ENCODE measurements around the gene CACNG3.

Gene CACNG3

GRCh38 chr16:24309258-24310142, 53.4 kb downstream of the CACNG3 start:
- no peaks in the 10 kb centered on the region for H3K36me3 ChIP-seq (ENCODE audit: control insufficient read depth in 4 of 4, insufficient read depth in 4 of 4, low read length in 3 of 4)
- POLR2A ChIA-PET: no interaction called here
- 80% methylated on average over 11 of the region's 13 CpGs for WGBS (ENCODE audit: insufficient coverage)
- CTCF ChIA-PET: no interaction called here
- H3K27ac ChIP-seq (ENCODE audit: insufficient read depth in 1 of 2, low read depth in 1 of 2, low read length in 2 of 2, poor library complexity in 1 of 2, severe bottlenecking in 2 of 2): no peak overlapping the region
- no peaks in the 10 kb centered on the region for H3K9me3 ChIP-seq (ENCODE audit: control extremely low read depth in 1 of 5, control insufficient read depth in 4 of 5, insufficient read depth in 2 of 5, low read depth in 1 of 5, low read length in 4 of 5)
- peaks cover 0 to 19% (median 3%) of the 10 kb centered on the region in 5 experiments for H3K27me3 ChIP-seq (replicated peaks in 2 of 5; ENCODE audit: control insufficient read depth in 4 of 5, insufficient read depth in 5 of 5, low read length in 4 of 5)
- no peaks in the 10 kb centered on the region for H3K4me1 ChIP-seq (ENCODE audit: control extremely low read depth in 1 of 4, control insufficient read depth in 4 of 4, insufficient read depth in 4 of 4, low read length in 3 of 4)
- no peak overlapping the region for H3K4me3 ChIP-seq (ENCODE audit: control insufficient read depth in 1 of 7, extremely low read depth in 1 of 7, insufficient read depth in 4 of 7, low read depth in 2 of 7, low read length in 6 of 7)
- DNase-seq: peak in 2 of 3 donors; percentile 5 to 6

GRCh38 chr16:24315343-24315742, 59.2 kb downstream of the CACNG3 start:
- DNase-seq: no peak
- H3K9me3 ChIP-seq (ENCODE audit: control extremely low read depth in 1 of 5, control insufficient read depth in 4 of 5, insufficient read depth in 2 of 5, low read depth in 1 of 5, low read length in 4 of 5): no peaks in the 10 kb centered on the region
- no peaks in the 10 kb centered on the region for H3K4me1 ChIP-seq (ENCODE audit: control extremely low read depth in 1 of 4, control insufficient read depth in 4 of 4, insufficient read depth in 4 of 4, low read length in 3 of 4)
- ChIA-PET POLR2A (no interaction called here), CTCF (no interaction called here)
- no peak overlapping the region for H3K4me3 ChIP-seq (ENCODE audit: control insufficient read depth in 1 of 7, extremely low read depth in 1 of 7, insufficient read depth in 4 of 7, low read depth in 2 of 7, low read length in 6 of 7)
- H3K27ac ChIP-seq (ENCODE audit: insufficient read depth in 1 of 2, low read depth in 1 of 2, low read length in 2 of 2, poor library complexity in 1 of 2, severe bottlenecking in 2 of 2): no peak overlapping the region
- H3K27me3 ChIP-seq (replicated peaks in 2 of 5; ENCODE audit: control insufficient read depth in 4 of 5, insufficient read depth in 5 of 5, low read length in 4 of 5): peaks cover 0 to 20% (median 2%) of the 10 kb centered on the region in 5 experiments
- no peaks in the 10 kb centered on the region for H3K36me3 ChIP-seq (ENCODE audit: control insufficient read depth in 4 of 4, insufficient read depth in 4 of 4, low read length in 3 of 4)

- Histone ChIP-seq H3K4me1 (ENCODE audit: control extremely low read depth in 1 of 4, control insufficient read depth in 4 of 4, insufficient read depth in 4 of 4, low read length in 3 of 4) (no peaks in the 10 kb centered on the region), H3K4me3 (ENCODE audit: control insufficient read depth in 1 of 7, extremely low read depth in 1 of 7, insufficient read depth in 4 of 7, low read depth in 2 of 7, low read length in 6 of 7) (no peak overlapping the region), H3K27me3 (replicated peaks in 2 of 5; ENCODE audit: control insufficient read depth in 4 of 5, insufficient read depth in 5 of 5, low read length in 4 of 5) (peaks cover 0 to 31% (median 2%) of the 10 kb centered on the region in 5 experiments), H3K27ac (ENCODE audit: insufficient read depth in 1 of 2, low read depth in 1 of 2, low read length in 2 of 2, poor library complexity in 1 of 2, severe bottlenecking in 2 of 2) (no peak overlapping the region), H3K36me3 (ENCODE audit: control insufficient read depth in 4 of 4, insufficient read depth in 4 of 4, low read length in 3 of 4) (no peaks in the 10 kb centered on the region), H3K9me3 (ENCODE audit: control extremely low read depth in 1 of 5, control insufficient read depth in 4 of 5, insufficient read depth in 2 of 5, low read depth in 1 of 5, low read length in 4 of 5) (no peaks in the 10 kb centered on the region)
- WGBS (ENCODE audit: insufficient coverage): no CpG with 5 or more reads among the region's 1 CpG
- POLR2A ChIA-PET: no interaction called here
- DNase-seq: no peak
- CTCF ChIA-PET: no interaction called here
These were observed 62.5 kb downstream of the CACNG3 start for GRCh38 chr16:24318680-24319079.

- no peak for DNase-seq
- Histone ChIP-seq H3K27ac (ENCODE audit: insufficient read depth in 1 of 2, low read depth in 1 of 2, low read length in 2 of 2, poor library complexity in 1 of 2, severe bottlenecking in 2 of 2) (no peak overlapping the region), H3K4me1 (ENCODE audit: control extremely low read depth in 1 of 4, control insufficient read depth in 4 of 4, insufficient read depth in 4 of 4, low read length in 3 of 4) (no peaks in the 10 kb centered on the region), H3K9me3 (ENCODE audit: control extremely low read depth in 1 of 5, control insufficient read depth in 4 of 5, insufficient read depth in 2 of 5, low read depth in 1 of 5, low read length in 4 of 5) (no peaks in the 10 kb centered on the region), H3K36me3 (ENCODE audit: control insufficient read depth in 4 of 4, insufficient read depth in 4 of 4, low read length in 3 of 4) (no peaks in the 10 kb centered on the region), H3K4me3 (ENCODE audit: control insufficient read depth in 1 of 7, extremely low read depth in 1 of 7, insufficient read depth in 4 of 7, low read depth in 2 of 7, low read length in 6 of 7) (no peak overlapping the region), H3K27me3 (replicated peaks in 2 of 5; ENCODE audit: control insufficient read depth in 4 of 5, insufficient read depth in 5 of 5, low read length in 4 of 5) (peaks cover 0 to 26% (median 2%) of the 10 kb centered on the region in 5 experiments)
- POLR2A ChIA-PET: no interaction called here
- CTCF ChIA-PET: no interaction called here
- WGBS (ENCODE audit: insufficient coverage): 78% methylated on average over 5 of the region's 5 CpGs
These were observed 63.1 kb downstream of the CACNG3 start for GRCh38 chr16:24319126-24319814.

GRCh38 chr16:24322106-24322505, 66.0 kb downstream of the CACNG3 start:
- Histone ChIP-seq H3K36me3 (ENCODE audit: control insufficient read depth in 4 of 4, insufficient read depth in 4 of 4, low read length in 3 of 4) (no peaks in the 10 kb centered on the region), H3K4me3 (ENCODE audit: control insufficient read depth in 1 of 7, extremely low read depth in 1 of 7, insufficient read depth in 4 of 7, low read depth in 2 of 7, low read length in 6 of 7) (no peak overlapping the region), H3K27me3 (replicated peaks in 2 of 5; ENCODE audit: control insufficient read depth in 4 of 5, insufficient read depth in 5 of 5, low read length in 4 of 5) (peaks cover 0 to 22% (median 0%) of the 10 kb centered on the region in 5 experiments), H3K9me3 (ENCODE audit: control extremely low read depth in 1 of 5, control insufficient read depth in 4 of 5, insufficient read depth in 2 of 5, low read depth in 1 of 5, low read length in 4 of 5) (no peaks in the 10 kb centered on the region), H3K27ac (ENCODE audit: insufficient read depth in 1 of 2, low read depth in 1 of 2, low read length in 2 of 2, poor library complexity in 1 of 2, severe bottlenecking in 2 of 2) (no peak overlapping the region), H3K4me1 (ENCODE audit: control extremely low read depth in 1 of 4, control insufficient read depth in 4 of 4, insufficient read depth in 4 of 4, low read length in 3 of 4) (no peaks in the 10 kb centered on the region)
- ChIA-PET CTCF (no interaction called here), POLR2A (no interaction called here)
- no peak for DNase-seq
- 37% methylated on average over 8 of the region's 10 CpGs for WGBS (ENCODE audit: insufficient coverage)

- no peaks in the 10 kb centered on the region for H3K4me1 ChIP-seq (ENCODE audit: control extremely low read depth in 1 of 4, control insufficient read depth in 4 of 4, insufficient read depth in 4 of 4, low read length in 3 of 4)
- POLR2A ChIA-PET: no interaction called here
- H3K9me3 ChIP-seq (ENCODE audit: control extremely low read depth in 1 of 5, control insufficient read depth in 4 of 5, insufficient read depth in 2 of 5, low read depth in 1 of 5, low read length in 4 of 5): no peaks in the 10 kb centered on the region
- peaks cover 0 to 19% (median 0%) of the 10 kb centered on the region in 5 experiments for H3K27me3 ChIP-seq (replicated peaks in 2 of 5; ENCODE audit: control insufficient read depth in 4 of 5, insufficient read depth in 5 of 5, low read length in 4 of 5)
- H3K27ac ChIP-seq (ENCODE audit: insufficient read depth in 1 of 2, low read depth in 1 of 2, low read length in 2 of 2, poor library complexity in 1 of 2, severe bottlenecking in 2 of 2): no peak overlapping the region
- DNase-seq: no peak
- CTCF ChIA-PET: no interaction called here
- WGBS (ENCODE audit: insufficient coverage): 89% methylated on average over 1 of the region's 1 CpG
- H3K4me3 ChIP-seq (ENCODE audit: control insufficient read depth in 1 of 7, extremely low read depth in 1 of 7, insufficient read depth in 4 of 7, low read depth in 2 of 7, low read length in 6 of 7): no peak overlapping the region
- no peaks in the 10 kb centered on the region for H3K36me3 ChIP-seq (ENCODE audit: control insufficient read depth in 4 of 4, insufficient read depth in 4 of 4, low read length in 3 of 4)
These were observed 68.3 kb downstream of the CACNG3 start for GRCh38 chr16:24324421-24324820.

GRCh38 chr16:24328835-24329452, 72.8 kb downstream of the CACNG3 start:
- 81% methylated on average over 11 of the region's 14 CpGs for WGBS (ENCODE audit: insufficient coverage)
- no peaks in the 10 kb centered on the region for H3K4me1 ChIP-seq (ENCODE audit: control extremely low read depth in 1 of 4, control insufficient read depth in 4 of 4, insufficient read depth in 4 of 4, low read length in 3 of 4)
- no peak overlapping the region for H3K4me3 ChIP-seq (ENCODE audit: control insufficient read depth in 1 of 7, extremely low read depth in 1 of 7, insufficient read depth in 4 of 7, low read depth in 2 of 7, low read length in 6 of 7)
- H3K27ac ChIP-seq (ENCODE audit: insufficient read depth in 1 of 2, low read depth in 1 of 2, low read length in 2 of 2, poor library complexity in 1 of 2, severe bottlenecking in 2 of 2): no peak overlapping the region
- no peaks in the 10 kb centered on the region for H3K9me3 ChIP-seq (ENCODE audit: control extremely low read depth in 1 of 5, control insufficient read depth in 4 of 5, insufficient read depth in 2 of 5, low read depth in 1 of 5, low read length in 4 of 5)
- DNase-seq: no peak
- ChIA-PET POLR2A (no interaction called here), CTCF (no interaction called here)
- peaks cover 0 to 4% (median 2%) of the 10 kb centered on the region in 5 experiments for H3K27me3 ChIP-seq (replicated peaks in 2 of 5; ENCODE audit: control insufficient read depth in 4 of 5, insufficient read depth in 5 of 5, low read length in 4 of 5)
- no peaks in the 10 kb centered on the region for H3K36me3 ChIP-seq (ENCODE audit: control insufficient read depth in 4 of 4, insufficient read depth in 4 of 4, low read length in 3 of 4)

Measured in common myeloid progenitor, CD34-positive (primary cell).